IPS-18a (cell line): Measurements from ENCODE around the gene AMFR.

Source experiments
- H3K27ac ChIP-seq: one replicate; pipeline ENCODE4 v1.5.1; 2013; ENCODE audit warnings: low read length
- H3K27me3 ChIP-seq: one replicate; pipeline ENCODE4 v1.6.1; 2013; ENCODE audit warnings: mild to moderate bottlenecking, low read length; ENCODE audit not compliant: control insufficient read depth, insufficient read depth
- H3K36me3 ChIP-seq: one replicate; pipeline ENCODE4 v1.6.1; 2013; ENCODE audit warnings: low read depth, low read length; ENCODE audit not compliant: control insufficient read depth
- H3K4me1 ChIP-seq: one replicate; pipeline ENCODE4 v1.6.1; 2013; ENCODE audit warnings: low read depth, low read length; ENCODE audit not compliant: control insufficient read depth
- H3K4me3 ChIP-seq: one replicate; pipeline ENCODE4 v1.5.1; 2013; ENCODE audit warnings: low read length
- H3K9ac ChIP-seq: one replicate; pipeline ENCODE4 v1.6.1; 2013; ENCODE audit warnings: mild to moderate bottlenecking, low read length, moderate library complexity
- H3K9me3 ChIP-seq: one replicate; pipeline ENCODE4 v1.6.1; 2013; ENCODE audit warnings: low read depth, low read length; ENCODE audit not compliant: control insufficient read depth

The AMFR gene

DNA sequence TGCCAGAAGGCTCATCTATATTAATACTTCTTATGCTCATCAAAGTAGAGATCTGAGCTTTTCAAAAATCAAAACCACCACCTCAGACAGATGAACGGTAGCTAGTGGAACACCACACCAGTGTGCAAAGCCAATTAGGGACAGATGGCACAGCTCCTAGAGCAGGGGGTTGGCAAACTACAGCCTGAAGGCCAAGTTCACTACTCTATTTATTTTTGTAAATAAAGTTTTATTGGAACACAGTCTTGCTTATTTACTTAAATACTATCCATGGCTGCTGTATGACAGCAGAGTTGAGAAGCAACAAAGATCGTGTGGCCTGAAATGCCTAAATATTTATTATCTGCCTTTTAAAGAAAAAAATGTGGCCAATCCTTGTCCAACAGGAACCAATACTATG, 56.8 kb downstream of the AMFR start:
- H3K9me3 ChIP-seq, result no peaks in the 10 kb centered on the region
- H3K27ac ChIP-seq, result no peak overlapping the region
- H3K9ac ChIP-seq, result no peak overlapping the region
- no peak overlapping the region for H3K4me3 ChIP-seq
- no peaks in the 10 kb centered on the region for H3K36me3 ChIP-seq
- H3K4me1 ChIP-seq, result no peaks in the 10 kb centered on the region
- no peaks in the 10 kb centered on the region for H3K27me3 ChIP-seq

DNA sequence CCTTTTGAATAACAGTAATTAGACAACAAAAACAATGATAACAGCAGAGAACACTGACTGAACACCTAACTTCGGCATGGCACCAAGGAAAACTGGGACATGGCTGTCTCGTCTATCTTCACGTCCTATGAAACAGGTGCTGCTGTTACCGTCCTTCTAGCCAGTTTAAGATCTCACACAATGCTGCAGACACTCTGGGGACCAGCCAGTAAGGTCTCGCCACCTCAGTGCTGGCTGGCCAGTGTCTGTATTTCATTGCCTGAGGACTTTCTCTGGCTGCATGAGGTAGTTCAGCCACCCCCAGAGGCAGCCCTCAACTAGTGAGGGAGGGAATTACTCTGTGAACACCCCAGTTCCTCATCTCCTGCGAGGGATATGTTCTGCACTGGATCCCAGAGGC, 57.6 kb downstream of the AMFR start:
- H3K27me3 ChIP-seq, result no peaks in the 10 kb centered on the region
- peaks cover 5% of the 10 kb centered on the region for H3K36me3 ChIP-seq
- H3K9ac ChIP-seq, result no peak overlapping the region
- H3K4me1 ChIP-seq, result no peaks in the 10 kb centered on the region
- no peaks in the 10 kb centered on the region for H3K9me3 ChIP-seq
- no peak overlapping the region for H3K4me3 ChIP-seq
- no peak overlapping the region for H3K27ac ChIP-seq

DNA sequence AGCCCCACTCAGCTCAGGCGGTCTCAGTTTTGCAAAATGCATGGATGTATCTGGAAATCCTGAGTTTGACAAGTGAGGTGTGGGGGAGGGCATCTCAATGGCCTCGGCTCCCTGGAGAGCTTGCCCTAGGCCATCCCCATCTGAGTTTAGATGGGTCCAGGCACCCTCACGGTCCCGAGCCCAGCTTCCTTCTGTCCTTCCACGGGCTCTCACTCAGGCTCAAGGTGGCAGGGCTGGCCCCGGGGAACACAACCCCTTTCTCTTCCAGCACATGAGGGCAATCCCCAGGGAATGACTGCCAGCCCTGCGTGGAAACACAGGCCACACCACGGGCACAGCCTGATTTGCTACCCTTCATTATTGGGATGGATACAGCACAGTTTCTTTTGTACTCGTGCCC, 58.4 kb downstream of the AMFR start:
- no peak overlapping the region for H3K27ac ChIP-seq
- H3K9me3 ChIP-seq, result no peaks in the 10 kb centered on the region
- no peak overlapping the region for H3K4me3 ChIP-seq
- no peaks in the 10 kb centered on the region for H3K27me3 ChIP-seq
- no peaks in the 10 kb centered on the region for H3K4me1 ChIP-seq
- H3K9ac ChIP-seq, result no peak overlapping the region
- peaks cover 12% of the 10 kb centered on the region for H3K36me3 ChIP-seq

DNA sequence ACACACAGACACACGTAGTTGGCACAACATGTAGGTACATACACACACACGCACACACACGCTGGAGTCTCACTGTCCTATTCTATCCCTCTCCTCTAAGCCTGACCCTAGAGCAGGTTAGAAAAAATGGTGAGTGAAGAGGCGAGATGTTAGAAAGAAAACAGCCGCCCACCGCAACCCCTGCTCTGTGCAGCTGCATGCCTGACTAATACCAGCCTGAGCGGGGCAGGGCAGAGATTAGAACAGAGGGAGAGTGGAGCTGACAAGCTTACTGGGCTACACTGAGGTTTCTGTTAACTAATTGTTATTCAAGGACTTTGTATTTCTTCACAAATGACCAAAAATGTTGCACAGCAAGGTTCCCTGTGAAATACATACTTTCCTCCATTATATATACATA, 59.8 kb downstream of the AMFR start:
- no peaks in the 10 kb centered on the region for H3K27me3 ChIP-seq
- no peaks in the 10 kb centered on the region for H3K9me3 ChIP-seq
- H3K9ac ChIP-seq, result no peak overlapping the region
- no peak overlapping the region for H3K27ac ChIP-seq
- no peak overlapping the region for H3K4me3 ChIP-seq
- H3K4me1 ChIP-seq, result no peaks in the 10 kb centered on the region
- H3K36me3 ChIP-seq, result peaks cover 12% of the 10 kb centered on the region

DNA sequence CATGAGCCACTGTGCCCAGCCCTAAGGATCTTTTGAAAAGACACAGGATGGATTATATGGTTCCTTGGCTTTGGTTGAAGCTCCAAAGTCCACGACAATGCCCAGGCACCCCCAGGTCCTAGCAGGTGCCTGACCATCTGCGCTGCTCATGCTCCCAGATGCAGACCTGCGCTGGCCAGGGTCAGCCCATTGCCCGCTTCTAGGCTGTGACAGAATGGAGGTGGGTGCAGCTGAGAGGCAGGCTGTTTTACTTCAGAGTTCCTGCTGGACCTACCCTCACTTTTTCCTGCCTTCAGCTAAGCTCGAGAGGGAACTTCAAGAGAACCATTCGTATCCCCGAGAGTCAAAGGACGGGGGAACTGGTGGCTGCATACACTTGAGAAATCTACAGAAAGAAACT, 60.5 kb downstream of the AMFR start:
- Histone ChIP-seq H3K9me3 (no peaks in the 10 kb centered on the region), H3K9ac (no peak overlapping the region), H3K27me3 (no peaks in the 10 kb centered on the region), H3K4me3 (no peak overlapping the region), H3K27ac (no peak overlapping the region), H3K36me3 (peaks cover 12% of the 10 kb centered on the region), H3K4me1 (no peaks in the 10 kb centered on the region)

DNA sequence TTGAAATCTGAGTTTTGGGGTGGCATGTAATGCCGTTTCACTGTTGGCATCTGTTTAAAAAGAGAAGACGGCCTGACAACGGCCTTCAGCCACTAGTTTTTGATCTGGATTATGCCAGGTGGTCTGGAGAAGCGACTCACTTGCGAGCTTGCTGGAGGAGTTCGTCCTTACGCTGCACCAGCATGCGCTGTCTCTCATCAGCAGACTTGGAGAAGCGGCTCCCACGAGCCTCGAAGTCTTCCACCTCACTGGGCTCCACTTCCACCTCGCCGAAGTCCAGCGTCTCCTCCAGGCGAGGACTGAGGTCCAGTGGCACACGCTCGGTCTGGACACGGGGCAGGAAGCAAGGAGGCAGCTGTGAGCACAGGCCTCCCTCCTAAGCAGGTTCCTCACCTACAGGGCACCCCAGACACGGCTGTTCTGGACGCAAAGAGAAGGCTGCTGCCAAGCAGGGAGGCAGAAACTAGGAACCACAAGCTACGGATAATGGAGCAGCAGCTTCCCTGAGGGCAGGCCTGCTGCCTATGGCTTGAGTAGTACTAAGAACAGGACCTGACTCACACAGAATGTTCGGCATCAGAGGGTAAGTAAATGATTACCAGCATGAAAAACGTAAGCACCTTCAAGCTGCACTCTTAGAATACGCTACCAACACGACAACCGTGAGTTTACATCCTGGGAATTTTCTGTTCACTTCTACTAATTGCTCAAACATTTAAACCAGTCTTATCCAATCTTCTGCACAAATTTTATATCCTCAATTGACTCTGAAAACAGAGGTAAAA, 61.4 kb downstream of the AMFR start:
- Histone ChIP-seq H3K9me3 (no peaks in the 10 kb centered on the region), H3K4me1 (peaks cover 2% of the 10 kb centered on the region), H3K4me3 (no peak overlapping the region), H3K27me3 (no peaks in the 10 kb centered on the region), H3K9ac (no peak overlapping the region), H3K27ac (no peak overlapping the region), H3K36me3 (peaks cover 12% of the 10 kb centered on the region)

DNA sequence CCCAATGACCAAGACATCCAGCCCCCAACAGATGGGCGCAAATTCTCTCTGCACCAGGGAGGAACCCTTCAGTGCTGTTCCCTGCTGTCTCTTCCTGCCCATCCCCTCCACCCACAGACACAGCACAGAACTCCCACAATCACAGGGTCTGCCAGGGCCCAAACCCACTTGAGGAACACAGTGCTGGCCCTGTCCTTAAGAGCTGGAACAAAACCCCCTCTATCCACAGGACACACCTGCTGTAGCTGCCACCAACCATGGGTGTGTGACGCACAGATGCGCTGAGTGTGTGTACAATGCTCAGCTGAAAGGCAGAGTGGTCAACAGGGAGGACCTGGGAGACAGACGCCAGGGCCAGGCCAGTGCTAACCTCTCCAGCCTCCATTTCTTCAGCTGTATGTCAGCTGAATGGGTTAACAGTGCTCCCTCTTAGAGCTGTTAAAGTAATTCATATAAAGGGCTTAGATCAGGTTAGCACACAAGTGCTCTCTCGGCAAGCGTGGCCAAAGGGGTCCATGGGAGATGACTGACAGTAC, 62.1 kb downstream of the AMFR start:
- no peaks in the 10 kb centered on the region for H3K9me3 ChIP-seq
- peaks cover 12% of the 10 kb centered on the region for H3K36me3 ChIP-seq
- H3K9ac ChIP-seq, result no peak overlapping the region

DNA sequence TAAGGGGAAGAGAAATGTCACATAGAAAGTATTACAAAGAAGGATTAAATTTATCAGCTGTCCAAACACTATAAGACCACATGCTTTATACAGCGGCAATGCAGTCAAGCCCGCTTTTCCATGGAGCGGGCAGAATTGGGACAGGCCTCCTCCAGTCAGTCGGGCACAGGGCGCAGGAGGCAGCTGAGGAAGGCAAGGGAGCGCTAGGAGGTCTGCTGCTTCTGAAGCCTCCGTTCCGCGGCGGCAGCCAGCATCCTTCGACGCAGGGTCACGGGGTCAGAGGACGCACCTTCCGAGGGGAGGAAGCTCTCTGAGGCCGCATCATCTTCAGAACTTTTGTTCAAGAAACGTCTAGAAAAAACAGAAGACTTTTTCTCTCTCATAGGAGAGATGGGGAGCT, 62.6 kb downstream of the AMFR start:
- no peak overlapping the region for H3K27ac ChIP-seq
- H3K9me3 ChIP-seq, result no peaks in the 10 kb centered on the region
- H3K9ac ChIP-seq, result no peak overlapping the region
- no peak overlapping the region for H3K4me3 ChIP-seq
- no peaks in the 10 kb centered on the region for H3K27me3 ChIP-seq
- peaks cover 4% of the 10 kb centered on the region for H3K4me1 ChIP-seq
- H3K36me3 ChIP-seq, result peaks cover 12% of the 10 kb centered on the region

More for the DNA sequence above, 62.1 kb downstream of the AMFR start:
- Histone ChIP-seq H3K4me1 (peaks cover 4% of the 10 kb centered on the region), H3K27me3 (no peaks in the 10 kb centered on the region), H3K27ac (no peak overlapping the region), H3K4me3 (no peak overlapping the region)

DNA sequence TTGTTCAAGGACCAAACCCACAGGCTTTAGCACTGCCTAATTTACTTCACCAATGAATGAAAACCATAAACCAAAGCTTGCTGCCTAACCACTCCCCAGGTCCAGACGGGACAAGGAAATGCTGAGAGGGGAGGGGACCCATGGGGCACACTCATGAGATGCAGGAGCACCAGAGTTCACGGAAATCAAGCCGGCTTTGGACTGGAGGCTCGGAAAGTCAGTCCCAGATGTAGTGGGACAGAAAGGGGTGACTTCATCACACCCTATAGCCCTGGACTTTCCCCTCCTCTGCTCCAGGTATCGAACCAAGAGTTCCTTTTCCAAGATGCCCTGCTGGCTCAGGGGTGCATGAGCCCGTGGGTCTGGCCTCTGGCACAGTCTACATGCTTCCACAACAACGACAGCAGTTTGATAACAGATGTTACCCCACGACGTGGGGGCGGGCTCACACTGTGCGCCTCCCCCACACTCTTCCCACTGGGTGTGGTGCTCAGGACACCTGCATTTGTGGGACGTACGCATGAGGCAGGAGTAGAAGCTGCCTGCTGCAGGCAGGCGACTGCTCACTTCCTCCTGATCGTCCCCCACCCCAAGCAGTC, 63.2 kb downstream of the AMFR start:
- peaks cover 12% of the 10 kb centered on the region for H3K36me3 ChIP-seq
- H3K27ac ChIP-seq, result no peak overlapping the region
- H3K27me3 ChIP-seq, result no peaks in the 10 kb centered on the region
- H3K9me3 ChIP-seq, result no peaks in the 10 kb centered on the region
- no peak overlapping the region for H3K4me3 ChIP-seq
- H3K4me1 ChIP-seq, result peaks cover 8% of the 10 kb centered on the region
- H3K9ac ChIP-seq, result no peak overlapping the region

DNA sequence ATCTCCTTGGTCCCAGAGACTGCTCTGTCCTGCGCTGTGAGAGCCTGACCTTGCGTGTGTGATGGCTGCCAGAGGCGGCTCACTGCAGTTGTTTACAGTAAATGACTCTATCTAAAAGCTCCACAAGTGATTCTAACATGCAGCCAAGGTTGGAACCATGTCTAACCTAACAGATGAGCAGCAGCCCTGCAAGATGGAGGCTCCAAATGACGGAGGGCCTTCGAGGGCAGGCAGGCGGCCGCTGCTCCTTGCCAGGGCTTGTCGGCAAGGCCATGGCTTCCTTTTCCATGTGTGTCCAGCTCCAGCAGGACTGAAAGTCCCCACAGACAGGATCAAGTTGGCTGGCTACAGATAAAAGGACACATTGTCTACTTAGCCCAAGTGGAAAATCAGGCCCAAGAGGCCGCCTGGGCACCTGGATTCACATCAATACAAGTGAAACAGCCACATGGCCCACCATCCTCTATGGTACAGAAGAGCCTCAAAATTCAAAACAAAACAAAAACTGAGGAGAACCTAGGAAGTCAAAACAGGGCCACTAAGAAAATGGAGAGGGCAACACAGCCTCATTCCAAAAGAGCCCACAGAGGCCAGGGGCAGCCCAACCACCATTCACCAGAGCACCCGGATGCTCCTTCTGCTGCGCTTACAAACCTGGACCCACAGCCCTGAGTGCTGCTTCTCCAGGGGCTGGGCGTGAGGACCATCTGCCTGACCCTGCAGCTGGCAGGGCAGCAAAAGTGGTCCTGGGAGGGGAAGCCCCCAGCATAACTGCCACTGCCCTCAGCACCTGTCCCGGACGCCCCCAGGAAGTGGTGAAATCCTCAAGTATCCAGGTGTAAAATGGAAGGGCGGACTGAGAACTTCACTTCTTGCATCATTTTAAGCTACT, 65.0 kb downstream of the AMFR start:
- no peaks in the 10 kb centered on the region for H3K27me3 ChIP-seq
- H3K4me3 ChIP-seq, result no peak overlapping the region
- peaks cover 12% of the 10 kb centered on the region for H3K36me3 ChIP-seq
- H3K4me1 ChIP-seq, result peaks cover 23% of the 10 kb centered on the region
- no peak overlapping the region for H3K9ac ChIP-seq
- H3K27ac ChIP-seq, result no peak overlapping the region
- no peaks in the 10 kb centered on the region for H3K9me3 ChIP-seq

DNA sequence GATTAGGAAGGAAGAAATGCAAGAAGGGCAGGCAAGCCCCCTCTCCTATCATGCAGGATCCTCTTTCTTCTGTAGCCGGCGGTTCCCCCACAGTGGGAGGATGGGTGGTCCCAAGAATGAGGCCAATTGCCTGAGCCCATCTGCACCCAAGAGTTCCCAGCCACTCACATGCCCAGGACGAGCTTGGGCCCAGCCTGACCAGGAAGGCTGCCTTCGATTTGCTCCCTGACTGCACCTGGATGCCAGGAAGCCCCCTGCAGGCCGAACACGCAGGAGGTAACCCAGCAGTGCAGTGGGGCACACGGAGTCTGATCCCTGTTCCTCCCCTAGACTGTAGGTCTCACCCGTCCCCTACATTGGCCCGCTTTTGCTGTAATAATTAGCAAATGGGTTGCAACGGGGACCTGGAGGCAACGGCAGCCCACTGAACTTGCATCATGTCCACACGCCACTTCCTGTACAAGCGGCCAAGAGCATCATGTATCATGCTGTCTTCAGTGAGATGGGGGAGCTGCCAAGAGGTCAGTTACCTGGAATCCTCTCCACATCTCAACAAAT, 67.5 kb downstream of the AMFR start:
- Histone ChIP-seq H3K4me1 (peaks cover 23% of the 10 kb centered on the region), H3K9me3 (no peaks in the 10 kb centered on the region), H3K36me3 (peaks cover 7% of the 10 kb centered on the region), H3K27me3 (no peaks in the 10 kb centered on the region), H3K9ac (no peak overlapping the region), H3K4me3 (no peak overlapping the region), H3K27ac (no peak overlapping the region)
